ENCODE data around the gene C17orf100. TPM values are rescaled to one million over a fixed set of nuclear protein-coding genes. Genes with fewer than 3 reads are reported as not detected.

C17orf100 gene
- total RNA-seq, 2 donors from 2014 or later, result not detected

- ATAC-seq (ENCODE audit: insufficient number of reproducible peaks, low FRiP score, low read depth), result no peak
- Histone ChIP-seq H3K27me3 (replicated peaks; ENCODE audit: insufficient read depth) (no peaks in the 10 kb centered on the region), H3K4me3 (no peak overlapping the region), H3K36me3 (no peaks in the 10 kb centered on the region), H3K27ac (no peak overlapping the region), H3K9me3 (no peaks in the 10 kb centered on the region), H3K4me1 (ENCODE audit: control insufficient read depth in 1 of 2, low read depth in 2 of 2) (no peaks in the 10 kb centered on the region)
- TF ChIP-seq CTCF (IDR thresholded peaks at IDR 0.05), result no peak
- DNase-seq (ENCODE audit: low spot score), result no peak
Observed at GRCh38 chr17:6670999-6671398, 19.4 kb downstream of the C17orf100 start.

GRCh38 chr17:6671431-6671830, 19.9 kb downstream of the C17orf100 start:
- no peak overlapping the region for H3K4me3 ChIP-seq
- H3K27ac ChIP-seq, result no peak overlapping the region
- H3K9me3 ChIP-seq, result no peaks in the 10 kb centered on the region
- DNase-seq (ENCODE audit: low spot score) (no peak), ATAC-seq (ENCODE audit: insufficient number of reproducible peaks, low FRiP score, low read depth) (no peak)
- H3K4me1 ChIP-seq (ENCODE audit: control insufficient read depth in 1 of 2, low read depth in 2 of 2), result no peaks in the 10 kb centered on the region
- H3K27me3 ChIP-seq (replicated peaks; ENCODE audit: insufficient read depth), result no peaks in the 10 kb centered on the region
- H3K36me3 ChIP-seq, result no peaks in the 10 kb centered on the region
- no peak for TF ChIP-seq CTCF (IDR thresholded peaks at IDR 0.05)

GRCh38 chr17:6674586-6674985, 23.0 kb downstream of the C17orf100 start:
- TF ChIP-seq CTCF (IDR thresholded peaks at IDR 0.05), result no peak
- DNase-seq (ENCODE audit: low spot score) (no peak), ATAC-seq (ENCODE audit: insufficient number of reproducible peaks, low FRiP score, low read depth) (no peak)
- no peaks in the 10 kb centered on the region for H3K27me3 ChIP-seq (replicated peaks; ENCODE audit: insufficient read depth)
- H3K4me1 ChIP-seq (ENCODE audit: control insufficient read depth in 1 of 2, low read depth in 2 of 2), result no peaks in the 10 kb centered on the region
- H3K4me3 ChIP-seq, result no peak overlapping the region
- H3K27ac ChIP-seq, result no peak overlapping the region
- no peaks in the 10 kb centered on the region for H3K9me3 ChIP-seq
- H3K36me3 ChIP-seq, result no peaks in the 10 kb centered on the region

- Histone ChIP-seq H3K4me3 (no peak overlapping the region), H3K36me3 (no peaks in the 10 kb centered on the region), H3K9me3 (no peaks in the 10 kb centered on the region), H3K27ac (no peak overlapping the region), H3K4me1 (ENCODE audit: control insufficient read depth in 1 of 2, low read depth in 2 of 2) (no peaks in the 10 kb centered on the region), H3K27me3 (replicated peaks; ENCODE audit: insufficient read depth) (no peaks in the 10 kb centered on the region)
- no peak for TF ChIP-seq CTCF (IDR thresholded peaks at IDR 0.05)
- DNase-seq (ENCODE audit: low spot score) (no peak), ATAC-seq (ENCODE audit: insufficient number of reproducible peaks, low FRiP score, low read depth) (no peak)
Observed at GRCh38 chr17:6675201-6675825, 23.8 kb downstream of the C17orf100 start.

- Histone ChIP-seq H3K36me3 (no peaks in the 10 kb centered on the region), H3K27me3 (replicated peaks; ENCODE audit: insufficient read depth) (no peaks in the 10 kb centered on the region), H3K9me3 (no peaks in the 10 kb centered on the region), H3K4me3 (no peak overlapping the region), H3K4me1 (ENCODE audit: control insufficient read depth in 1 of 2, low read depth in 2 of 2) (no peaks in the 10 kb centered on the region), H3K27ac (no peak overlapping the region)
- TF ChIP-seq CTCF (IDR thresholded peaks at IDR 0.05), result no peak
- ATAC-seq (ENCODE audit: insufficient number of reproducible peaks, low FRiP score, low read depth) (no peak), DNase-seq (ENCODE audit: low spot score) (no peak)
Observed at GRCh38 chr17:6676802-6677157, 25.2 kb downstream of the C17orf100 start.

All from thoracic aorta (tissue), 2 donors.